Chondrocyte (in vitro differentiated cells): ENCODE data around the gene EHMT1. TPM values are rescaled to one million over a fixed set of nuclear protein-coding genes. Genes with fewer than 3 reads are reported as not detected.

ENCODE experiments used
- DNase-seq: peaks from one replicate; pipeline ENCODE4 v3.0.0; 2021; ENCODE audit warnings: mixed read lengths, low spot score
- H3K27ac Mint-ChIP-seq: one replicate; pipeline ENCODE4 v1.8.0; 2021; ENCODE audit warnings: mild to moderate bottlenecking, moderate library complexity, mixed read lengths; ENCODE audit not compliant: unreplicated experiment
- H3K27me3 Mint-ChIP-seq: 2 replicates; pipeline ENCODE4 v1.8.0; 2021; ENCODE audit warnings: low read depth, mixed read lengths
- H3K36me3 Mint-ChIP-seq: 2 replicates; pipeline ENCODE4 v1.8.0; 2021; ENCODE audit warnings: low read depth, mixed read lengths
- H3K4me1 Mint-ChIP-seq: 2 replicates; pipeline ENCODE4 v1.8.0; 2021; ENCODE audit warnings: low read depth, mild to moderate bottlenecking, mixed read lengths
- H3K4me3 Mint-ChIP-seq: one replicate; pipeline ENCODE4 v1.8.0; 2021; ENCODE audit warnings: mild to moderate bottlenecking, moderate library complexity, mixed read lengths; ENCODE audit not compliant: unreplicated experiment
- H3K9me3 Mint-ChIP-seq: 2 replicates; pipeline ENCODE4 v1.8.0; 2021; ENCODE audit warnings: low read depth, mixed read lengths
- CTCF ChIP-seq: fragments of 200-600 bp; sonication (generic); IDR thresholded peaks from 2 replicates; pipeline ENCODE4 v1.5.0; 2021; ENCODE audit warnings: antibody characterized with exemption, mild to moderate bottlenecking, moderate library complexity
- total RNA-seq: library from RNA; stranded (reverse); gene quantifications from 3 replicates; pipeline ENCODE4 v1.2.1, GENCODE V29; 2021

Gene EHMT1
- total RNA-seq, 1 donor from 2014 or later, result 61.0 TPM

DNA sequence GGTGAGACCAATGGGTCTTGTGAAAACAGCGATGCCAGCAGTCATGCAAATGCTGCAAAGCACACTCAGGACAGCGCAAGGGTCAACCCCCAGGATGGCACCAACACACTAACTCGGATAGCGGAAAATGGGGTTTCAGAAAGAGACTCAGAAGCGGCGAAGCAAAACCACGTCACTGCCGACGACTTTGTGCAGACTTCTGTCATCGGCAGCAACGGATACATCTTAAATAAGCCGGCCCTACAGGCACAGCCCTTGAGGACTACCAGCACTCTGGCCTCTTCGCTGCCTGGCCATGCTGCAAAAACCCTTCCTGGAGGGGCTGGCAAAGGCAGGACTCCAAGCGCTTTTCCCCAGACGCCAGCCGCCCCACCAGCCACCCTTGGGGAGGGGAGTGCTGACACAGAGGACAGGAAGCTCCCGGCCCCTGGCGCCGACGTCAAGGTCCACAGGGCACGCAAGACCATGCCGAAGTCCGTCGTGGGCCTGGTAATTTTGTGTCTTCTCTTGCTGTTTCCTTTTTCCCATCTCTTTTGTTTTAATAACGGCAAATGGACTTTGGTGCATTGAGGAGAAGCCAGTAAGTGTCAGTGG is 98.0 kb downstream of the EHMT1 start:
- peaks cover 4% of the 10 kb centered on the region for H3K4me1 Mint-ChIP-seq
- no peaks in the 10 kb centered on the region for H3K27me3 Mint-ChIP-seq
- peak overlapping the region; percentile 58 for H3K27ac Mint-ChIP-seq
- H3K4me3 Mint-ChIP-seq, result no peak overlapping the region
- no peaks in the 10 kb centered on the region for H3K9me3 Mint-ChIP-seq
- no peak for DNase-seq
- TF ChIP-seq CTCF, result no peak
- H3K36me3 Mint-ChIP-seq, result peaks cover 33% of the 10 kb centered on the region

- Mint-ChIP-seq H3K4me1 (peaks cover 11% of the 10 kb centered on the region), H3K9me3 (no peaks in the 10 kb centered on the region), H3K27ac (no peak overlapping the region), H3K27me3 (no peaks in the 10 kb centered on the region), H3K36me3 (peaks cover 29% of the 10 kb centered on the region), H3K4me3 (no peak overlapping the region)
- DNase-seq, result peak; percentile 22
- no peak for TF ChIP-seq CTCF
These were observed 99.0 kb downstream of the EHMT1 start for GRCh38 chr9:137717776-137718327.

DNA sequence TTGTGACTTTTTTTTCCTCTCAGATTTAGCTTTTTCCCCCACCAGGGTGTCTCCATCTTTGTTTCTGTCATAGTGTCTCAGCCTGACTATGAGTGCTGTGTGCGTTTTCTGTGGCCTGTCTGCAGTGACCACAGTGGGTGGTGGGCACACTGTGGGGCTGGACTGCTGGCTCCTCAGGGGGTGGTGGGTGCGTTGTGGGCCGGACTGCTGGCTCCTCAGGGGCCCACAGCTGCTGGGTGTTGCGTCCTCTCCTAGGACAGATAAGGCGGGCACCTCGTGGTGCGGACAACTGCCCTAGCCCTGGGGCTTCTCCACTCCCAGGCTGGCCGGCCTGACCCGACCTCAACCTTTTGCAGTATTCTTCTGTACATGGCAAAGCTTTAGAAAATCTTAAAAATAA is 100.4 kb downstream of the EHMT1 start:
- Mint-ChIP-seq H3K4me3 (no peak overlapping the region), H3K4me1 (peaks cover 18% of the 10 kb centered on the region), H3K27me3 (no peaks in the 10 kb centered on the region), H3K36me3 (peaks cover 26% of the 10 kb centered on the region), H3K27ac (no peak overlapping the region), H3K9me3 (no peaks in the 10 kb centered on the region)
- TF ChIP-seq CTCF, result no peak
- DNase-seq, result no peak

DNA sequence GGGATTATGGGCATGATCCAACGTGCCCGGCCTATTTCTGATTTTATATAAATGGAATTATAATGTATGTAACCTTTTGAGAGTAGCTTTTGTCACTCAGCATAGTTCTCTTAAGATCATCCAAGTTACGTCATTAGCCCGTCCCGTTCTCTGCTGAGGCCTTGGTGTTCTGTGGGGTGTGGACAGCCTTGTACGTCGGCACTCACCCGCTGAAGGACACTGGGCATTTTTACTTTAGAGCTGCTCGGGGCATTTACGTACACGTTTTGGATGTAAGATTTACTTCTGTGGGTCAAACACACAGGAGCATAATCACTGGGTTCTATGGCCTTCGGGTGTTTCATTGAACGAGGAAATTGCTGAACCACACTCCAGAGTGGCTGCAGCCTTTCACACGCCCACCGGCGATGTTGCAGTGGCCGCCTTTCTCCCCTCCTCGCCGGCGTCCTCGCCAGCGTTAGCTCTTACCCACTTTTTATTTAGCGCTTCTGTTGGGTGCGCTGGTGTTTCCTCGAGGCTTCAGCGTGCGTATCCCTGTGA is 101.8 kb downstream of the EHMT1 start:
- DNase-seq, result no peak
- Mint-ChIP-seq H3K27me3 (no peaks in the 10 kb centered on the region), H3K4me3 (no peak overlapping the region), H3K36me3 (peaks cover 20% of the 10 kb centered on the region), H3K4me1 (peaks cover 23% of the 10 kb centered on the region), H3K9me3 (no peaks in the 10 kb centered on the region), H3K27ac (peak overlapping the region; percentile 82)
- no peak for TF ChIP-seq CTCF

GRCh38 chr9:137721479-137721878 is 102.7 kb downstream of the EHMT1 start:
- H3K4me1 Mint-ChIP-seq, result peaks cover 23% of the 10 kb centered on the region
- peak overlapping the region; percentile 68 for H3K27ac Mint-ChIP-seq
- no peak for TF ChIP-seq CTCF
- DNase-seq, result no peak
- H3K27me3 Mint-ChIP-seq, result no peaks in the 10 kb centered on the region
- H3K36me3 Mint-ChIP-seq, result peaks cover 21% of the 10 kb centered on the region
- H3K4me3 Mint-ChIP-seq, result no peak overlapping the region
- H3K9me3 Mint-ChIP-seq, result peaks cover under 1% of the 10 kb centered on the region
